ENCODE measurements around the gene SMIM38.

Gene SMIM38

GRCh38 chr11:69156673-69157155 lies 979 bp downstream of the SMIM38 start:
- TF ChIP-seq CTCF (IDR thresholded peaks at IDR 0.05; ENCODE audit: insufficient read depth, missing control alignments): no peak
- DNase-seq (ENCODE audit: insufficient read length, low spot score) (no peak), FAIRE-seq (no peak)

GRCh38 chr11:69157156-69157821 lies 1.6 kb downstream of the SMIM38 start:
- TF ChIP-seq CTCF (IDR thresholded peaks at IDR 0.05; ENCODE audit: insufficient read depth, missing control alignments): no peak
- FAIRE-seq: no peak
- no peak for DNase-seq (ENCODE audit: insufficient read length, low spot score)

DNA sequence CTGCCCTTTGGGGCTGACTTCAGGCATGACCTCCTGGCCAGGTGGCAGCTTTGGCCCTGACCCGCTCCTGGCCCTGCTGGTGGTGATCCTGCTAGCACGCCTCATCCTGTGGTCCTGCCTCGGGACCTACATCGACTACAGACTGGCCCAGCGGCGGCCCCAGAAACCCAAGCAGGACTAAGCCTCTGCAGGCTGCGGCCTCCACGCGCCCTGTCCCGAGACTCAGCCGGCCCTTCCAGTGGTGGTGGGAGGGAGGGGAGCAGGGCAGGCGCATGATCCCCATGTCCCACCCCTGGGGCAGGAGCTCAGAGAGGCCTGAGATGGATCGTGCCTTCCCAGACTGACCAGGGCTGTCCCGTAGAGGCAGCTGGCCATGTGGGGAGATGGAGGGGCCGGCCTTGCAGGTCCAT lies 2.1 kb downstream of the SMIM38 start:
- no peak for DNase-seq (ENCODE audit: insufficient read length, low spot score)
- no peak for FAIRE-seq
- no peak for TF ChIP-seq CTCF (IDR thresholded peaks at IDR 0.05; ENCODE audit: insufficient read depth, missing control alignments)

DNA sequence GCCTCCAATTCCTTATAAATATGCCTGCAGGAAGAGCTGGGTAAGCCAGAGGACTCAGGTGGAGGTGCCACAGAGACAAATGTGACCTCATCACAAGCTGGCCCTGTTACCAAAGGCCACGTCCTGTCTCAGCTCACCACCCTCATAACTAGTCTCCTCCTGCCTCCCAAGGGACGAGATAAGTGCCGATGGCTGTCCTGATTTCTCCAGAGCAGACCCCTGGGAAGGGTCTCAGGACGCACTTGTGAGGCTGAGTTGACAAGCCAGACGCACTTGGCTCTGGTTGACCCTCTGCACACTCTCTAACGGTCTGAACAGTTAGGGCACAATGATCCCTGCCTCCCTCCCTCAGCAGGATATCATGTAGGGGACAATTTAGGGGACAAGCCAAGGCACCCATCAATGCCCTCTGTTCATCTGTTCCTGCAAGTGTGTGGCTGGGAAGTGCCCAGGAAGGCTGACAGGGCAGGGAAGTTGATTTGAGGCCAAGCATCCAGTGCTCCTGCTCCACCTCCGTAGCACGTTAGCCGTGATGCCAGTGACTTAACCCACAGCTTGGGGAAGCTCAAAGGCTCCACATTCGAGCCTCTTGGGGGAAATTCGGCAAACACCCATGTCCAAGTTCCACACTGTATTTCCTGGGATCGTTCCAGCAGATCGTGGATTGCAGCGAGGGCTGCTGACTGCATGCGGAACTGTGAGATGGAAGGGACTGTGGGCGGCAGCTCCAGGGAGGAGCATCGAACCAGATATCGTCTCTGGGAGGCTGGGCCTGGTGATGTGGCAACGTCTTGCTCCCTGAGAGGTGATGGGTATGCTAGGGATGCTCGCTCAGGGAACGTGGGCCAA lies 2.8 kb downstream of the SMIM38 start:
- DNase-seq (ENCODE audit: insufficient read length, low spot score) (no peak), FAIRE-seq (no peak)
- no peak for TF ChIP-seq CTCF (IDR thresholded peaks at IDR 0.05; ENCODE audit: insufficient read depth, missing control alignments)

DNA sequence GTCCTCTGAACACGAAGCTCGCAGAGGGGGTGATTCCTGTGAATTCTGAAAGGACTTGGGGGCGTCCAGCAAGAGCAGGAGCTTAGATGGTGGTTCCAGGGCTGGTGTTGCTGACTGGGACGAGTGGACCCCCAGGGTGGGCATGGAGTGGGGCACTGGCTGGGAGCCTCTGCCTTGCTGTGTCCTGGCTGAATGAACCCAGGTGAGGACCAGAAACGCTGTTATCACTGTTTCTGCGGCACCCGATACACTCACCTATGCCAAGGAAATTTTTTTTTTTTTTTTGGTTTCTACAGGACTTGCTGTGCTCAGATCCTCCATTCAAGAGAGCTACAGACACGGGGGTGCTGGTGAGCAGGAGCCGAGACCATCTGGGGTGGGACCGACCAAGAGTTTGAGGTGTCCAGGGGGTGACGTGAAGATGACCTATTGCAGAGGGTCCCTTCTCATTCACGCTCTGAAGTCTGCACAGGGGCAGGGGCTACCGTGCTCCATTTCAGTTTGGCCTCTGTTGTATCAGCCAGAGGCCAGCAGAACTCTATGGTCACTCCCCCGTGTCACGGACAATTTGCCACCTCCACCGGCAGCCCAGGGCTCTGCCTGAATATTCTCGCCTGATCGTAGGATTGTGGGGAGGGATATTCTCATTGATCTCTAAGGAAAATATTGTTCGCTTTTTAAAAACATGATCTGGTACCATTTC lies 3.6 kb downstream of the SMIM38 start:
- no peak for DNase-seq (ENCODE audit: insufficient read length, low spot score)
- no peak for TF ChIP-seq CTCF (IDR thresholded peaks at IDR 0.05; ENCODE audit: insufficient read depth, missing control alignments)
- FAIRE-seq: no peak

DNA sequence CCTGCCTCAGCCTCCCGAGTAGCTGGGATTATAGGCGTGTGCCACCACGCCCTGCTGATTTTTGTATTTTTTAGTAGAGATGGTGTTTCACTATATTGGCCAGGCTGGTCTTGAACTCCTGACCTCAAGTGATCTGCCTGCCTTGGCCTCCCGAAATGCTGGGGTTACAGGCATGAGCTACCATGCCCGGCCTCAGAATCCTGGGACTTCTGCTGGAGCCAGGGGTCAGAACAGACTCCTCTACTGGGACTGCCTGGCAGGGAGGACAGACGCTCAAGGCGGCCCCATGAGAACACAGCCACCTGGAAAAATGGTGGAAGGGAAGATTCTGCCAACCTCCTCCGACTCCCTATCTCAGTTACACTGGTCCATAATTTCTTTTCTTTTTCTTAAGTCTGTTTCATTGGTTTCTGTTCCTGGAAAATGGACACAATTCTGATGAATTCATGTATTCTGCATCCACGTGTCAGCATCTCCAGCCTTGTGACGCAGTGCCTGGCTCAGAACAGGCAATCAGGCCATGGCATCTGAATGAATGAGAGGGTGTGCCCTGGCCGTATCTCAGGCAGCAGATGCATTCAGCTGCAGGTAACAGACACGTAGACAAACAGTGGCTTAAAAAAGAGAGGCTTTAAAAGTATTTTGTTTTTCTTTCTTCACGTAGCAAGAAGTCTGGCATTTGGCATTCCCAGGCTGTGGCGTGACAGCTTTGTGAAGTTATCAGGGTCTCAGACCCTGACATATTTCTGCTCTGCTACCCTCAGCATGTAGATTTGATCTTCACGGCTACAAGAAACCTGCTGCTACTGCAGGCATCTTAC lies 4.8 kb downstream of the SMIM38 start:
- TF ChIP-seq CTCF (IDR thresholded peaks at IDR 0.05; ENCODE audit: insufficient read depth, missing control alignments): no peak
- no peak for FAIRE-seq
- DNase-seq (ENCODE audit: insufficient read length, low spot score): no peak
